HG03135 (cell line): ENCODE results near the gene PGM2L1.
"Not testable (repeated sequence)": the region's sequence is repeated elsewhere in the genome, so short reads cannot be mapped to it uniquely, and the experiment has no call there.

Source experiments
- ATAC-seq: cut with Tn5 transposase; IDR thresholded peaks from one replicate; pipeline ENCODE4 v1.9.1; 2021; ENCODE audit warnings: mild to moderate bottlenecking, moderate library complexity; ENCODE audit not compliant: unreplicated experiment

Gene PGM2L1

DNA sequence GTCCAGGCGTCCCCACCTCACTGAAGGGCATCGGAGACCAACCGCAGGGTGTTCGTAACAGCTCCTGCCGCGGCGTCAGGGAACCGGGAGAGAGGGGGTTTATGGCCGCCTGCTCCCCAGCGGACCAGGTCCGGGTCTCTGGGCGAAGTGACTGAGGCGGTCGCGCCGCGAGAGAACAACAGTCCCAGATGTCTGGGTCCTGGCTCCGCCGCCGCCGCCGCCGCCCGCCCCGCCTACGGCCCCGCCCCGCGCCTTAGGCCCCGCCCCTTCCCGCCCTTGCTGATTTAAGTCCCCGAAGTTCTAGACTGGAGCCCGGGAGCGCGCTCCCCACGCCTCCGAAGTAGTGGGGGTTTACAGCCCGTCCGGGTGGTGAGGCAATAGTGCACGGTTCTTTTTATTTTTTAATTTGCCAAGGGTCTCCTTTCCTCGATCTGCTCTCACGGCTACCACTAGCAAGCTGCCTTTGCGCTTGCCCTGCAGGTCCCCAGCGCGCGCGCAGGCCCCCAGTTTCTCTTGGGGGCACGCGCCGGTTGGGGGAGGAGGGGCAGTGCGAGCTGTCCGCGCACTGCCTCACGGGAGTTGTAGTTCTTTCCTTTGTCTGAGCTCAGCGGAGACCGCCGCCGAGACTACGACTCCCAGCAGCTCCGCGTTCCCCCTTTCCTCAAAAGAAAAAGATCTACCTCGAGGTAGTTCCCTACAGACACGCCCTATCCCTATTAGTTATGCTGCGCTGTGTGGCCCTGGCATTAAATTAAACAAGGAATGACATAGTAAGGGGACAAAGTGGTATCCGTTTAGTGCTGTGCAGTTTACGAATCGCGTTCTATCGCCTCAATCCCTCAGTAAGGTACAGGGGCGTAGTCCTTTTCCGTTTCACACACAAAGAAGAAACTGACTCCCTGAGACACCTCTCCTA, at the start of gene PGM2L1:
Gene PGM2L1, minus strand, starts transcription at position 190 of the 916 bp plus-strand sequence. CDS start 272 bp downstream, outside the sequence.
- peak; percentile 92 for ATAC-seq

DNA sequence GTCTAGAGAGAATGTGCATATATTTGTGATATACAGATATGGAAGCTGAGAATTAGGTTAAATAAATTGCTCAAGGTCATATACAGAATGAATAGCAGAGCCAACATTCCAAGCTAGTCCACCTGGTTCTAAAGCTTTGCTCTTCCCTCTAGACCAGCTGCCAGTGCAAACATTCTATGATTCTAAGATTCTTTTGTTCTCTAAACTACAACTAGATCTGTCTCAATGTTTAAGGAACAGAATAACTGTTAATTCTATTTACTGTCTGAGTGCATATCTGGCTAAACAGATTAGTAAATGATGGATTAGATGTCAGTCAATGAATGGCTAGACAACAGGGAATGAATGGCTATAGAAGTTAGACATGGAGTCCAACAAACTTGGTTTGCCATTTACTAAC, 49.5 kb upstream of the PGM2L1 start:
- no peak for ATAC-seq

DNA sequence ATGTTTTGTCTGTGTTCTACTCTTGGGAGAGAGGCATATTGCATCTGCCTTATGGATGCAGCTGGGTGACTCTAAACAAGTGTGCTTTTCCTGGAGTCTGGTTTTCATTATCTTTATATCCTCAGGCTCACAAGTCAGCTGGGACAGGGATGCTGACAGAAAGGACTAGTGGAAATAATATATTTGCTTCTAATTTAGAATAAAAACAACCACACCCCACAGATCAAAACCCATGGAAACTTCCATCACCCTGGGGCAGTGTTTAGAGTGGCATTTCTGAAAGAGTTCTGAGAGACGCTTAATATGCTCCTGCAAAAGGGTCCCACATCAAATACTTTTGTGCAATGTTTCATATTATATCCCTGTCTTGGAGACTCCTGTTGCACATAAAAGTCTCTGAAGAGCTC, 48.3 kb upstream of the PGM2L1 start:
- ATAC-seq = no peak

DNA sequence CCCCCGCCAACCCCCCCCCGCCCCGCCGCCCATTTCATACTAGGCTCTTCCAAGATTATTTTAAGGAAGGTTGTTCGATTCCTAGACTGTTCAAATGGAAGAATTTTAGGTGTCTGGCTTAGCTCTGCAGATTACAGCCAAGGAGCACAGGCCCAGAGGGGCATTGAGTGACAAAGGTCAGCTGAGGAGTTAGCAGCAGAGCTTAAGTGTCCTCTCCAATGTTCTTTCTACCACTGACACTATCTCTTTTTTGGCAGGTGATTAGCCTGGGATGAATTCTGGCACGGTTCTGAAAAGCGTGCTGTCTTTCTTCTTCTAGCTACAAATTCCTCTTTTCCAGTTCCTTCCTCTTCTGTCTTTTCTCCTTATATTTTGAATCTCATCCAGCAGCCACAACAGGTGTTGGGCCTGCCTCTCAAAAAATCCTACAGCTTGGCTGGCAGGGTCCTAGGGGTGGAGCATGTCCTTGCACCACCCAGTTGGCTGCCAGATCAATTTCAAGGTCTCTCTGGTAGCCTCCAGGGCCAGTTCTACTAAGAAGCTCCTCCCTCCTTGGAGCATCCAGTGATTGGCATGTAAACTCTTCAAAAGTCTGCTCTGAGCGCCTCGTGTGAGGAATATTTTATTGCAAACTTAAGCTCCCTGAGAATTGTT, 46.1 kb upstream of the PGM2L1 start:
- no peak for ATAC-seq

DNA sequence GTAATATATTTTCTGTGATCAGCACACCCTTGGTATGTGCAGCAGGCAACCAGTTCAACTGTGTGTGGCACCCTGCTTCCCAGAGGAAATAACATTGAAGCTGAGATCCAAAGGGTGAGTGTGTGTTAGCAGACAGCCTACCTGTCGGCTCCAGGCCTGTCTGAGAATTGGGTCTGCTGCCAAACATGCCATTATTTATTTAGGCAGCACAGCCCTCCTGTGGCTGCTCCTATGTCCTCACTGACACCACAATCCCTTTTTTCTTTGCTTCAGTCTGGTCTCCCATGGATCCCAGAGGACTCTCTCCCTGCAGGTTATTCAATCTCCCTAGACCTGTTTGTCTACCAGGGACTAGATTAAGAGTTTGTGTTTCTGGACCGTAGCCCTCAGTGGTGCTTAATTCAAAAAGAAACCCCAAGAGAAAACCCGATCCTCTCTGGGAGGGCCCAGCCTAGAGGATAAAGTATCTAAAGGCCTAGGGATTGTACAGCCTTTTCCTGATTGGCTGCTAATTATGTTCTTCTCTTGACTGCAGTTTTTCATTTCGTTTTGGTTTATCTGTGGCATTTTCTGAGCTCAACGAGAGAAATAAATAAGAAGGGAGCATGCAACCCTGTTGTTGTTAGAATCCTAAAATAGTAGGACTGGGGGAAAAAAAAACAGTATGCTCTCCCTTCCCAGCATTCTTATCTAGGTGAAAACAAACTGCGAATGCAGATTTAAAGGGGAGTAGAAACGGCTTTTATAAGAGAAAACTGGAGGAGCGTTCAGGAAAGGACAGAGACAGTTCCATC, 45.0 kb upstream of the PGM2L1 start:
- ATAC-seq = no peak

DNA sequence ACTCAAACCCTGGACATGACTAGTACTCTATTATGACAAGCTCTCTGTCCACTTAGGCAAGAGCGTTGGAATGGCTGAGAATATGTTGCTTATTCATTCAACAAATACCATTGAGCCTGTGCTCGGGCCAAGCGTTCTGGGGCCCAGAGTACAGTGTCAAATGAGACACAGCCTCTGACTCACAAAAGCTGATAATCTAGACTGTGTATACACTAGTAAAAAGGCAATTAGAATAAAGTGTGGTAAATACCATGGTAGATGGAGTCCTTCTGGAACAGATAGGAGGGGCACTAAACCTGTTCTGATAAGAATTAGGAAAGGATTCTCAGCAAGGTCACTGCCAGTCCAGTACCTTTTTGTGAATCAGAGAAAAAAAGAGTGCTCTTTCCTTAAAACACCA, 44.4 kb upstream of the PGM2L1 start:
- no peak for ATAC-seq

DNA sequence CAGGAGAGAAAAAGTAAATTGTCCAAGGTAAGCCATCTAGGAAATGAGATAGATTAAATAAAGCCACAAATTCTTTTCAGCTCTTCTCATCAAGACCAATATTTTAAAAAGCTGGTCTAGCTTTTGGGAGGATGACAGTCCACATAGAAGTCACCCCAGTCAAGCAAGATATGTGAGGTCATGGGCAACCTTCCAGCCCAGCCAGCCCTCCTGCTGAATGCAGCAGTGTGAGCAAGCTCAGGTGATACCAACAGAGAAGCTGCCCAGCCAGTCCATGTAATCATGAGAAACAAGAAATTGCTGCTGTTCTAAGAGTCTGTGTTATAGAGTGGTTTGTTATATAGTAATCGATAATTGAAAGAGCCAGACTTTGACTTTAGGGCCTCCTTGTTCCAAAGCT, 40.4 kb upstream of the PGM2L1 start:
- ATAC-seq = no peak

DNA sequence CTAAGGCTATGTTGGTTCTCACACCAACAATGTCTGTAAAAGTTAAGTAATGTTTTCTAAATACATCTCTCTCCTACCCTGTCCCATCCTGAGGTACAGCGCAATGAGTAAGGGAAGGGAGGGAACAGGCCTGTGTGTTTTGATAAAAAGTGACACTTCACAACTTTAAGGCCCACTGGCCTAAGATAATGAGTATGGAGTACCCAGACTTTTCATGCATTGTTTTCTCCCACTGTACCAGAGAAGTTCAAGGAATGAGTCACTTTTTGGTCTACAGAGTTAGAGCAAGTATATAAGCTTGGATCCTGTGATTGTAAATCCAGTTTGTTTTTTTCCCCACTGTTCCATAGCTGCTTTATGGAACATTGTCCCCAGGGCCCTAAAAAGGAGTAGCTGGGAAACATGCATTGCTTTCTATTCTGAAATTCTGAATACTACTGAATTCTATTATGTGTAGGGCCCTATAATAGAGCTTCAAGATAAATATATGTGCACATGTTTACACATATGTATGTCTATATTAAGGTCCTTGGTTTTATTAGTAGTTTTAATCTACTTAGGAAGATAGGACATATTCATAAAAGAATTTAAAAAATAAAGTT, 39.3 kb upstream of the PGM2L1 start:
- ATAC-seq = no peak

DNA sequence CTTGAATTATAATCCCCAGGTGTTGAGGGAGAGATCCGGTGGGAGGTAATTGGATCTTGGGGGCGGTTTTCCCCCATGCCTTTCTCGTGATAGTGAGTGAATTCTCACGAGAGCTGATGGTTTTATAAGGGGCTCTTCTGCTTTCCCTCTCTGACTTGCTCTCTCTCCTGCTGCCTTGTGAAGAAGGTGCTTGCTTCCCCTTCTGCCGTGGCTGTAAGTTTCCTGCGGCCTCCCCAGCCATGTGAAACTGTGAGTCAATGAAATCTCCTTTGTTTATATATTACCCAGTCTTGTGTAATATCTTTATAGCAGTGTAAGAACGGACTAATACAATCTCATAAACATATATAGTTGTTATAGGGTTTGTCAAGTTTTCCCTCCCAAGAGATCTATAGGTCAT, 36.3 kb upstream of the PGM2L1 start:
- no peak for ATAC-seq

DNA sequence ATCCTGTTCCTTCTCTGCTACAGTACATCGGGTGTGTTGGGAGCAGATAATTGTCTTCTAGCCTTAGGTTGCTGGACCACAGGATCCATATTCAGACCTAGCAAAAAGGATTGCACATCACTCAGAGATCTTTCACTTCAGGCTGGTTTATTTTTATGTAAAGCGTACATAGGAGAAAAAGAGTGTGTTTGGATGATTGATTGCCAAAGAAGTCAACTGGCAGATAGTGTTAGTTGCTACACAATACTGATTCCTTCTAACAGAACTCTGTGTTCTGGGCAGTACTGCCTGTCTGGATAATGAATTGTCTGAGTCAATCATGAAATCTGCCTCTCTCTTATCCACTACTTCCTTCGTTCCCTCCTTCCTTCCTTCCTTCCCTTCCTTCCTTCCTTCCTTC, 31.0 kb upstream of the PGM2L1 start:
- ATAC-seq = no peak

DNA sequence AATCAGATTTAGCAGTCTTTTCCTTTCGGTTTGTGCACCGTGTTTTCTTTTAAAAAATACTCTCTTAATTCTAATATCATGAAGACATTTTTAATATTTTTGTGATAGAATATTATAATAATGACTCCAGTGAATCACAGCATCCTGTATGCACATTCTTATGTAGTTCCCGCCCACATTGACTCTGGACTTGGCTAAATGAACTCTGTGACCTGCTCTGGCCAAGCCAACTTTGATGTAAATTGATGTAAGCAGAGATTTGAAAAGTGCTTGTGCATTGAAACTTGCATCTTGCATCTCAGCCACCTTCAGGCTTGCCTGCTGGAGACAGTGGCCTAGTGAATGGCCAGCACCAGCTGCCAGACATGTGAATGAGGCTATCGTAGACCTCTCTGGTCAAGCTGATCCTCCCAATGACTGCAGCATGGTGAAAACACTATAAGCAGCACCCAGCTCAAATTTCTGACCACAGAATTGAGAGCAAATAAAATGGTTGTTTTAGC, 29.2 kb upstream of the PGM2L1 start:
- ATAC-seq = no peak

DNA sequence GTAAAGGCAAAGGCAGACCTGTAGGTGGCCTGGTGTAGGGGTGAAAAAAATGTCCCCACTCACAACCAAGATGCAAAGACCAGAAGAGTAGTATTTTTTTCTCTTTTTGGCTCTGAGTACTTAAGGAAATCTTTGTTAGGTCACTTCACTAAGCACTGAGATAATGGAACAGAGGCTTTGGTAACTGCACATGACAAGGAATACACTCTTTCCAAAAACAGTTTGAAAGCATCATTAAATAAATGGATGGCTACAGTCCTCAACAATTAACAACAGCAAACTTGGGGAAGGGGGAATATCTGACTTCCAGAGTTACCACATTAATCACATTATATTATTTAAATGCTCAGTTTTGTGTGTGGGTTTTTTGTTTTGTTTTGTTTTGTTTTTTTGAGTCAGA, 26.9 kb upstream of the PGM2L1 start:
- no peak for ATAC-seq

DNA sequence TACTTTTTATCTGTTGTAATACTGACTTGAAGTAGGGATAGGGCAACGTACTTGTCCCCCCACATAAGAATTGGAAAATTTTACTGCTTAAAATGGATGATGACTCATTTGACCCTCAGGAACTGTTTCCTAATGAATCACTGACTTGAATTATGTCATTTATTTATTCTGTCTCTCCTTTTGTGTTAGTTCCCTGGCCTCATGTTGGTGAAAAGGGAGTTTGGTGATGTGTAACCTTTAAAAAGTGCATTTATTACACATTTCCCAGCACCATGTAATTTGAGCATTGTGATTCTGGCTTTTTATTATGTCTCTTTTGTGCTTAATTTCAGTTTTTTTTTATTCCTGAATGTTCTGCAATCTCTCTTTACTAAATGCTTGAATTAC, 20.3 kb upstream of the PGM2L1 start:
- no peak for ATAC-seq

DNA sequence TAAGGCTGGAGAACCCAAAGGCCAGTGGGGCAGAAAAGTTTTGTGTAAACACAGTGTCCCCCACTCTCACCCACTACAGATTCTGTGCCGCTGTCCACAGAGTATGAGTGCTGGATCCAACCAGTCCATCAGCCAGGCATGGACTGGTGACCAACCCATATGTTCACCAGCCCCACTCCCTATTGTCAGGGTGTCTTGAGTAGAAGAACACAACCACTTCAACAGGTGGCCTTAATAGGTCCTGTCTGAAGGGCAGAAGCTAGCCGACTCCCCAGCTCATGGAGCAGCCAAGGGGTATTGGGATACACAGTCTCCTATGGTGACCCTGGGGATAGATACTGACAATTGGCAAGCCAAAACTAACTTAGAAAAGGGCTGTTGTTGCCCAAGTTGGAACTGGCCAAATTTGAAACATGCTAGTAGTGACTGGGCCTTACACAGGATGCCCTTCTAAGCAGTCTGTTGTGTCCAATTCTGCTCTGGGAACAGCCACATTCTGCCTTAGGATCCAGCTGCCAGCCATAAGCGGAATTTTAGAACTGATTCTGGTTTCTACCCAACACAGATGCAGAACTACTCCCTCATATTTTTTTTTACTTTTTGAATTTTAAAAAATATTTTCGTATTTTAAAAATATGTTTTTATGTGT, 19.8 kb upstream of the PGM2L1 start:
- ATAC-seq = no peak

DNA sequence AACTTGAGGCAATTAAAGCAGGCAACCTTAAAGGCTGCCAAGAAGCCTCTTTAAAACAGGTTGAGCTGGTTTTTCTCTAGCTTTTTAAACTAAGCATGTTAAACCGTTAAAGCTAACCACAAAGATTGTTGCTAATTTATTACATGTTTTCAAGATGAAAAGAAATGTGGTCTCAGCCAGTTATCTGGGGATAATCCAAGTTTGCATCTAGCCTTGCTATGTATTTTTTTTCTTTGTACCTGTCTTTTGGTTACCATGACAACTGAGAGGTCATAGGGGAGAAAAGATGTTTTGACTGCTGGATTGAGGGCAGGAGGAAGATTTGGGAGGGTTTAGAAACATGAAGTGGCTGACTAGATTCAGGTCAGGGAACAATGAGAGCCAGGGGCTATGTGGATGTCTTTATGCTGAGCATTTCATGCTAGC, 19.2 kb upstream of the PGM2L1 start:
- ATAC-seq = no peak

DNA sequence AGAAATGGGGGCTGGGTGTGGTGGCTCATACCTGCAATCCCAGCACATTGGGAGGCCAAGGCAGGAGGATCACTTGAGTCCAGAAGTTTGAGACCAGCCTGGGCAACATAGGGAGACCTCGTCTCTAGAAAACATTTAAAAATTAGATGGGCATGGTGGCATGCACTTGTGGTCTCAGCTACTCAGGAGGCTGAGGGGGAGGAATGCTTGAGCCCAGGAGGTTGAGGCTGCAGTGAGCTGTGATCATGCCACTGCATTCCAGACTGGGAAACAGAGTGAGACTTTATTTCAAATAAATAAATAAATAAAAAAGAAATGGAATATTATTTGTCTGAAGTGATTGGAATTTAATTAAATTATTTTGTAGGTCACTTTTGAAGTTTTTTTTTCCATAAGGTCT, 18.7 kb upstream of the PGM2L1 start:
- not testable (repeated sequence) for ATAC-seq

DNA sequence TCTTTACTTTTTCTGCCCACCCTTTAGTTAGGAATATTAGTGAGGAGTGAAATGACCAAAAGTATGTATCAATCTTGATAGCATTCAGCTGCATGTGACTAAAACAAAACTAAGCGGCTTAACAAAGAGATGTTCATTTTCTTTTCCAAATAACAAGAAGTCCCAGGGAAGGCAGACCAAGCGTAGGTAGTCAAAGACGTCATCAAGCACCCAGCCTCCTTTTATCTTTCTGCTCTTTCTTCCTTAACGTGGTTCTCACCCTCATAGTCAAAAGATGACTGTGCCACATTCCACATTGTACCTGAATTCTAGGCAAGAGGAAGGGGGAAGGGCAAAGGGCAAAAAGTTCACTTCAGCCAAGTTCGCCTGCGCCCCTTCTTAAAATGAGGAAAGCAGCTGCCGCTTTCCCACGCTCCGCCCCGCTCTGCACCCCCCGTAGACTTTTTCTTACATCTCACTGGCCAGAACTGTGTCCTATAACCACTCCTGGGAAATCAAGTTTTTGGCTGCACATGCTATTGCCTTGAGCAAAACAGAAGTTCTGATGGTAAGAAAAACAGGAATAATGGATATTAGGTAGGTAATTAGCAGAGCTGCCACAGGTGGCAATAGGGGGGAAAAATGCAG, 14.6 kb upstream of the PGM2L1 start:
- no peak for ATAC-seq

DNA sequence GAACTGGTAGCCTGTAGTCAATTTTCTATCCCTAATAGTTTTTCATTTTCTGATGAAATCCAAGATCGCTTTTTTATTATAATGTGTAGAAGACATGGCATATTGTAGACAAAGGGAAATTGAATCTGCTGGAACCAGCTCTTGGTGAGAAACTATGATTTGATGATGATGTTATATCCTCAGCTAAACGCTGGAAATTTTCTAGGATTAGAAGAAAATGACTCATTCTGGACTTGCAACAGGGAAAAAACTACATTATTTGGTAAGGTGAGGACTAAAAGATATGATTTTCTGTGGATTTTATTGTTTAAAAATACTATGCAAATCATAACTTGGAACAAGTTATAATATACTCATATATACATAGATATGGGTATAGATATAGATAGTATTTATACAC, 14.1 kb upstream of the PGM2L1 start:
- ATAC-seq = no peak

DNA sequence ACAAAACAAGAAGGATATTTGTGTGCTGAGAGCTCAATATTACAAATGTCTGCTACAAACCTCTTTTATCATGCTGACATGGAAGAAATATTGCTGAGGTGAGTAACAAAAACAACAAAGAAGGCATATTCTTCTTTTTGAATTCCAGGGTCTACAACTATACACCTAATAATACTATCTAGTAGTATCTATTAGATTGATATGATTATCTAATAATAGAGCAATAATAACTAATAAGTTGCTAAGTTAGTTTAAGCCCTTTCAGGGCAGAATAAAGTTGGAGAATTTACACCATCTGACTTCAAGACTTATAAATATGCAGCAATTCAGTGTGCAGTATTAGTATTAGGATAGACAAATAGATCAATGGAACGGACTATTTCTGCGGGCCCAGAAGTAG, 11.4 kb upstream of the PGM2L1 start:
- no peak for ATAC-seq
